HG02763 (cell line): ENCODE measurements around the gene GET4.
"Not testable (repeated sequence)": the region's sequence is repeated elsewhere in the genome, so short reads cannot be mapped to it uniquely, and the experiment has no call there.

Experiments
- ATAC-seq: cut with Tn5 transposase; IDR thresholded peaks from one replicate; pipeline ENCODE4 v1.9.1; 2021; ENCODE audit warnings: mild to moderate bottlenecking, moderate library complexity; ENCODE audit not compliant: unreplicated experiment

GET4 gene

DNA sequence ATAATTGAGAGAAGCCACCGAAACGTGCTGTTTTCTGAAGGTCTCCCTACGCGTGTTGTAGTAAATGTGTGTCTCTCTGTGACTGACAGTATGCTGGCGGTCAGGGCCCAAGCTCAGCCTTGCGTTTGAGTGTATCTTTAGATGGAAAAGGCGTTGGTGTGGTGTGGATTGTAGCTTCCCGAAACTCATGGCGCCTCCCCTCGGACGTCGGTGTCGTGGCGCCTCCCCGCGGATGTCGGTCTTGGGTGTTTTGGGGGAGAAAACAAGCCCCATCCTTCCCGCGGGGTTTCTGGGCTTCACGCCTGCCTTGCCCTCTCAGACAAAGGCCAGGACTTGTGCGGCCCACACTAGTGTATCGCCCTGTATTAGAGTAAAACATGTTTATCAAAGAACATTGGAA, 31.3 kb upstream of the GET4 start:
- ATAC-seq: no peak

DNA sequence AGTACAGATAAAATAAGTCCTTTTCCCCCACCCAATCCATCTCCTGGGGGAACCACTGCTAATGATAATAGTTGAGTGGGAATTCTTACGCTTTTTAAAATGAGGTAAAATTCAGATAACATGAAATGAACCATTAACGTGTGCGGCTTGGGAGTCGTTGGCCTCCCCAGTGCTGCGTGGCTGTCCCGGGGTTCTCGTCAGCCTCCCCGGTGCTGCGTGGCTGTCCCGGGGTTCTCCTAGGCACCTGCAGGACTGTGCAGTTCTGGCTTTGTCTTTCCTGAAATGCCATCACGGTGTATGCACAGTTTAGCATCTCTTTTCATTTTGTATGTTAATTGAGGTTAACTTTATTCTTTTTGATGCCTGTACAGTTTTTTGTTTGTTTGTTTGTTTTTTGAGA, 30.6 kb upstream of the GET4 start:
- no peak for ATAC-seq

DNA sequence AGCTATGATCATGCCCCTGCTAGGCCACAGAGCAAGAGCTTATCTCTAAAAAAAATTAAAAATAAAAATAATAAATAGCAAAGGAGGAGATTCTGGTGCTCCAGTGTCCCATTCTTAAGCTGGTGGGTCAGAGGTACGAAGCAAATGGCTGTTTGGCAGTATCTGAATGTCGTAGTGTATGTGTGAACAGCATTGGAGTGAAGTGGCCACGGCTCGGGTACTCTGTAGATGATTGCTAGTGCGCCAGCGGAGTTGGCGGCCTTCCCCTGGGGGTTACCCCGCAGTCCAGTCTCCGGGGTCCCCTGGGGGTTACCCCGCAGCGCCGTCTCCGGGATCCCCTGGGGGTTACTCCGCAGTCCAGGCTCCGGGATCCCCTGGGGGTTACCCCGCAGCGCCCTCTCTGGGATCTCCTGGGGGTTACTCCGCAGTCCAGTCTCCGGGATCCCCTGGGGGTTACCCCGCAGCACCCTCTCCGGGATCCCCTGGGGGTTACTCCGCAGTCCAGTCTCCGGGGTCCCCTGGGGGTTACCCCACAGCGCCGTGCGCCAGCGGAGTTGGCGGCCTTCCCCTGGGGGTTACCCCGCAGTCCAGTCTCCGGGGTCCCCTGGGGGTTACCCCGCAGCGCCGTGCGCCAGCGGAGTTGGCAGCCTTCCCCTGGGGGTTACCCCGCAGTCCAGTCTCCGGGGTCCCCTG, 29.2 kb upstream of the GET4 start:
- not testable (repeated sequence) for ATAC-seq

DNA sequence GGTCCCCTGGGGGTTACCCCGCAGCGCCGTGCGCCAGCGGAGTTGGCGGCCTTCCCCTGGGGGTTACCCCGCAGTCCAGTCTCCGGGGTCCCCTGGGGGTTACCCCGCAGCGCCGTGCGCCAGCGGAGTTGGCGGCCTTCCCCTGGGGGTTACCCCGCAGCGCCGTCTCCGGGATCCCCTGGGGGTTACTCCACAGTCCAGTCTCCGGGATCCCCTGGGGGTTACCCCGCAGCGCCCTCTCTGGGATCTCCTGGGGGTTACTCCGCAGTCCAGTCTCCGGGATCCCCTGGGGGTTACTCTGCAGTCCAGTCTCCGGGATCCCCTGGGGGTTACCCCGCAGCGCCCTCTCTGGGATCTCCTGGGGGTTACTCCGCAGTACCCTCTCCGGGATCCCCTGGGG, 28.6 kb upstream of the GET4 start:
- not testable (repeated sequence) for ATAC-seq

DNA sequence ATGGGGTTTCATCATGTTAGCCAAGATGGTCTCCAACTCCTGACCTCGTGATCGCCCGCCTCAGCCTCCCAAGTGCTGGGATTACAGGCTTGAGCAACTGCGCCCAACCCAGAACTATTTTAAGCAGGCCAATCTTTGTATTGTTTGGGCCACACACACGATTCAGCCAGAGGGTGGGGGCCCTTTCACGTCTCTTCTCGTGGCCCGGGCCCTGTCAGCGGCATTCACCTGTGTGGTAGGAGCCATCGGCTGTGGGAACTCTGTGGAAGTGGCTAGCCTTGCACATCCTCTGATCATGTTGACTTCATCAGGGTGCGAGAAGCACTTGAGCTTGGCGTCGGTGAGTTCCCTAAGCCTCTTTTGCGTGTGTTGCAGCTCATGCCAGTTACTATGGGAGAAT, 27.2 kb upstream of the GET4 start:
- ATAC-seq: no peak

DNA sequence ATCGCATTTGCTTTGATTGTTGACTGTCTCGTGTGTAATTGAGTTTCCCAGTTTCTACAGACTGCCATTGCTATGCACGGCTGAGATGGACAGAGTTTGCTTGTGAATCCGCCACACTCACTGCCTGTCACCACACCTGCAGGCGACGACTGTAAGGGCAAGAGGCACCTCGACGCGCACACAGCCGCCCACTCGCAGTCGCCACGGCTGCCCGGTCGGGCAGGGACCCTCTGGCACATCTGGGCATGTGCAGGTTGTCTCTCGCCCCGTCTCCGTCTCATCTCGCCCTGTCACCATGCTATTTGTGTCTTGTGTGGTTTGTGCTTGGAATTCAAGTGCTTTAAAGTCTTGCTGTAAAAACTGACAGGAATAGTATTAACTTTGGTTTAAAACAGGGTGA, 26.6 kb upstream of the GET4 start:
- ATAC-seq: no peak

DNA sequence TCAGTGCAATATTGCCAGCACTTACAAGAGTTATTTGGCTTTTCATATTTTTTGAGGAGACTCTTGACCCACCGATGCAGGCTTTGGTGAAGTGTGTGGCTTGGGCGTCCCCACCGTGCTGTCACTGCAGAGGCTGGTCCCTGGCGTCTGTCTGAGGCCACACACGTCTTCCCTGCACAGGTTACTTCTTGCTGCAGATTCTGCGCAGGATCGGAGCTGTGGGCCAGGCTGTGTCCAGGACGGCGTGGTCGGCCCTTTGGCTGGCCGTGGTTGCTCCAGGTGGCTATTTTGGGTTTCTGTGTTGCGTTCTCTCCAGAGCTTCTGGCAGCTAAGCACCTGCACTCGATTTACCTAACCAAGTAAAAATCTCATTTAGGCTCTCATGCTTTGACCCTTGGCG, 25.1 kb upstream of the GET4 start:
- no peak for ATAC-seq

DNA sequence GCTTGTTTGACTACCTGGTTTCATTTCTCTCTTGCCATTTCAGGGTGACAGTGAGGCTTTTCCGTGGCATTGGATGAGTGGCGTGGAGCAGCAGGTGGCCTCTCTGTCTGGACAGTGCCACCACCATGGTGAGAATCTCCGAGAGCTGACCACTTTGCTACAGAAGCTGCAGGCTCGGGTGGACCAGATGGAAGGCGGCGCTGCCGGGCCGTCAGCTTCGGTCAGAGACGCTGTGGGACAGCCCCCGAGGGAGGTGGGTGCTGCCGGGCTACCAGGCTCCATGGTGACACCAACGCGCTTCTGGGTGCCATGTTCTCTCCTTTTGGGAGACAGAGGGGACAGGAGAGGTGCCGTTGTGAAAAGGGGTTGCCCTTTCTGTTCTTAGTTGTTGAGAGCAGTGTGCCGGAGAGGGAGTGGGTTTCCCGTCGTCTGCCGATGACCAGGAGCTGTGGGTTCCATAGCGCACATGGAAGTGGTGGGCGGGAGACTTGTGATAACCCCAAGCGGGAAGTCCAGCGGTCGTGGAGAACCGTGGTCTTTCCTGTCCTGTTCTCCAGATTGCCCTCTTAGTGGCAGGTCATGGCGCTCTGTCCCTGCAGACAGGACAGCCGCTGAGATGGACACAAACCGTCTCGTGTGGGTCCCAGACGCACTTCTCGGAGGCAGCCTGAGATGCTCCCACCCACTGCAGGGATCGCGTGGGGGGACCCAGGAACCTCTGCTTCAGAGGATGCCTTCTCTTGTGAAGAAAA, 22.8 kb upstream of the GET4 start:
- ATAC-seq: no peak

DNA sequence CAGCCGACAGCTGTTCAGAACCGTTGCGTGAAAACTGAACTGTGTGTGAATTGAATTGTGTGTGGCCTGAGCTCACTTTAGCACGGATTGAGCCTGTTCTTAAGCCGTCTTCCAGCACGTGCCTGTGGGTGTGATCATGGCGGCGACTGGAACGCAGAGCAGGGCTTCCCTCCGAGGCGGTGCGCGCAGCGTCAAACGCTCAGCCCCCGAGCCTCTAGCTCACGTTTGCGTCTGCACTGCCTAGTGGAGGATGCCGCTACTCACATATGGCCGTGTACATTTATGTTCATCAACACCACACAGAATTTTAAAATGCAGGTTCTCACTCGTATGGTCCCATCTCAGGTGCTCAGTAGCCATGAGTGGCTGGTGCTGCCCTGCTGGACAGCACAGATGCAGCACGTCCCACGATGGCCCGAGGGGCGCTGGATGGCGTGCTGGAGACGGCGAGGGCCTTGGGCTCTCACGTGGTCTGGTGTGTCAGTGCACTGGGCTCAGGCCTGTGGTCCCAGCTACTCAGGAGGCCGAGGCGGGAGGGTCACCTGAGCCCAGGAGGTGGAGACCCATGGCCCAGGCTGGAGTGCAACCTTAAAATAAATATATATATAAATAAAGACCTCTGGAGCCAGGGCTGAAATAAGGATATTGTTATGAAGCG, 22.1 kb upstream of the GET4 start:
- ATAC-seq: no peak

DNA sequence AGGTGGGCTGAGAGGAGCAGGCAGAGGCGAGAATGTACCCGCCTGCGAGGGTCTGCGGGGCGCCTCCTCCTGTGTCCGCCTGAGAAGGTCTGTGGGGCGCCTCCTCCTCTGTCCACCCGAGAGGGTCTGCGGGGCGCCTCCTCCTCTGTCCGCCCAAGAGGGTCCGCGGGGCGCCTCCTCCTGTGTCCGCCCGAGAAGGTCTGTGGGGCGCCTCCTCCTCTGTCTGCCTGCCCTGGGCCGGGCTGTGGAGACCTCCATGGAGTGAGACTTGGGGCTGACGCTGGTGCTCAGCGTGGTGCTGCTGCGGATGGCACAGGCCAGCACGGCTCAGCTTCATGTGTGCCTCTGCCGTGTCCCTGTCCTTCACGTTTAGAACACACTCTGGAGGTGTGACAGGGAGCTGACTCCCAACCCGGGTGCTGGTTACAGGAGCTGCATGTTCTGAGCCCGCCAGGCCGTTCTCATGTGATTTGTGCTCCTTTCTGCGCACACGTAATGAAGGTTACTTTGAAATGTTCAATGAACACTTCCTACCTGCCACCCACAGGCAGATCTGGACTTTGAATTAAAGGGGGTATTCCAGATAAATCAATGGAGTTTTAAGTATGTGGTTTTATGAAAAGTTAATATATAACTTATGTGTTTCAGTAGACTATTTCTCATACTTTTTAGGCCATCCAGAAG, 20.5 kb upstream of the GET4 start:
- no peak for ATAC-seq

DNA sequence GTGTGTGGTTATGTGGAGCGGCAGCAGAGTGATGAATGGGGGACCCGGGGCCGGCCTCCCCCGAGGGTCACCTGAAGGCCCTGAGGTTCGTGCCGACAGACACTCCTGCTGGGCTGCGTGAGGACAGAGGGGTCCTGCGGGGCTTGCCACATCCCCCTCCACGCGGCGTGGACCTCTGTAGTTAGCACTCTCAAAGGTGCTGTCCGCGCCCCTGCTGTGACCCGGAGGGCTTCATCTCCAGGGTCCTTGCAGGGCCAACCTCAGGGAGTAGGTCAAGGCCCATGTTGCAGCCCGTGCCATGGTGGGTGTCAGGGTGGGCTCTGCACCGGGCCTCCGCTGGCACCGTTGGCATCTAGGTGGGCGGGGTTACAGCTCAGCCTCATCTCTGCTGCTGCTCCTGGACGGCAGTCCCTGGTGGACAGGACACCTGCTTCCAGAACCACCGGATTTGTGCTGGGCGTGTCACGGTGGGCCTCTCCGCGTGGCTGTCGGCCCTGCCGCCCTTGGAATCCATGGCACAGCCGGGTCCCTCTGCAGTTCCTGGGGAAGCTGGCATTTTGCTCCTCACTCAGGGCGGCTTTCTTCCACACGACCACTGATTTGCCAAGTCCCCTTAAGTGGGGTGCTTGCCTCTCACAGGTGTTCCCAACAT, 19.8 kb upstream of the GET4 start:
- ATAC-seq: no peak

DNA sequence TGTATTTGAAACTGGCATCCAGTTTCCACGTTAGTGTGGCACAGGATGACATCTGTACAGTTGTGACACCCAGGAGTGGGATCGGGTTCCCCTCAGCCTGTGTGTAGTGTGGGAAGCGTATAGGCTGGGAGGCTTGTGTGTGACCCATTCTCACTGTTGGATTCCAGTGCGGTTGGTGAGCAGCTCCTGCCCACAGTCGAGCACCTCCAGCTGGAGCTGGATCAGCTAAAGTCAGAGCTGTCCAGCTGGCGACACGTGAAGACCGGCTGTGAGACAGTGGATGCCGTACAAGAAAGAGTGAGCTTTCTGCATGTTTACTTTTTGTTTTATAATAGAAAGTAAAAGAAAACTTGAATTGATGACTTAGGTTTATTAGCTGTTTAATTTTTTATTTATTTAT, 18.7 kb upstream of the GET4 start:
- no peak for ATAC-seq

DNA sequence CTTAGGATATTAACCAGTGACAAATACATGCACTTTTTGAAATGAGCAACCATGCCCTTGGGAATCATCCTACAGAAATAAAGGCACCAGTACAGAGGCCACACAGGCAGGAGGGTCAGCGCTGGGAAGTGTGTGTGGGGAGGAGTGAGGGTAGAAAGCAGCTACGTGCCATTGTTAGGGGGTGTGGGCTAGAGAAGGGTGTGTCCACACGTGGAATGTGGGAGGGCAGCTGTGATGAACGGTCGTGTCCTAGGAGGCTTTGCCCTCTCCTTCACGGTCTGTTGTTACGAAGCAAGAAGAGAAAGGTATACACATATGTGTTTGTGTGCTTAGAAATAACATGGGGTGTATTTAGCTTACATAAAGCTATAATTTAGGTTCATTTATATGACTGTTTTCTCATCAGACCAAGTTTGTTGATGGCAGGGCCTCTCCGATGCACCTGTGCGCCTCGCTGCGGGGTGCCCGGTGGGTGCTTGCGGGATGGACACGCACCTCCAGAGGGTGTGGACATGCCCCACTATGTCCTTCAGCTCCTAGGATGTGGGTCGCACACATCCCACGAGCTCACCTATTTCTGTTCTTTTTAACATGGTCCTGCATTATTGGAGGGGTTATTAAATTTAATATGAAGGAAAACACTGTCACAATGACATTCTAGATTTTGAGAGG, 16.9 kb upstream of the GET4 start:
- ATAC-seq: no peak

DNA sequence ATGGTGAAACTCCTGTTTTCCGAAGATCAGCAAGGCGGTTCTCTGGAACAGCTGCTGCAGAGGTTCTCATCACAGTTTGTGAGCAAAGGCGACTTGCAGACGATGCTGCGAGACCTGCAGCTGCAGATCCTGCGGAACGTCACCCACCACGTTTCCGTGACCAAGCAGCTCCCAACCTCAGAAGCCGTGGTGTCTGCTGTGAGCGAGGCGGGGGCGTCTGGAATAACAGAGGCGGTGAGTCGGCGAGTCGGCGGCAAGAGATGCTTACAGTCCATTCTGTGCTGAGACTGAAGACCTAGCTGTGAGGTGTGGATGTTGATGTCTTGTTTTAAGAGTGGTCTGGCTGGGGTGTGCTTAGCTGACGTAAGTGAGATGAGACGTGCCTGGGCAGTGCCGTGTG, 16.2 kb upstream of the GET4 start:
- ATAC-seq: no peak

DNA sequence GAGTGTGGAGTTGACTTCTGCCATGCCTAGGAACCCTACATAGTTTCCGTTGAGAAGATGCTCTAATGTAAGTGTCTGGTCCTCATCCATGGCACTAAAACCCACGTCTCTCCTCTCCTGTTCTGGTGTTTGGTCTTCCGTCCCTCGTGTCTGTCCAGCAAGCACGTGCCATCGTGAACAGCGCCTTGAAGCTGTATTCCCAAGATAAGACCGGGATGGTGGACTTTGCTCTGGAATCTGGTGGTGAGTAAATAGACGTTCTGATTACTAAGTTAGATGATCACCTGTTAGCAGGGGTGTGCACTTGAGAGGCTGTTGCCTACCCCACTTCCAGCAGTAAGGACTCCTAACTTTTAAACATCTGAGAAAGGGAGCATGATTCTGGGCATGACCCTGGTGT, 15.1 kb upstream of the GET4 start:
- ATAC-seq: no peak

DNA sequence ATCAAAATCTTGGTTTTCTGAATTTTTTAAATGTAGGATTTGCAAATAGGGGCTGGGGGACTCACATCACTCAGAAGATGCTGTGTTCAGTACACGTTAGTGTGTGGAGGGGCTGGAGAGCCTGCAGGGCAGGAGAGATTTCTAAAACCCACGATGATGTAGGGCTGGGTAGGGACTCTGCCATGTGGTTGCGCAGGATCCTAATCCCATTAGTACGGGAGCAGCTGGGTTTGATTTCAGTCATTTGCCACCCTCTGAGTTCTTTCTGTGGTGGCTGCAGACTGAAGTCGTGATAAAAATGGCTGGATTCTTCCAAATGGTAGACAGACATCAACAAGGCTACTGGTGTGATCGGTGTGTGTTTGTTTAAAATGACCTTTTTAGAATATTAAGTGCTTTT, 14.2 kb upstream of the GET4 start:
- no peak for ATAC-seq

DNA sequence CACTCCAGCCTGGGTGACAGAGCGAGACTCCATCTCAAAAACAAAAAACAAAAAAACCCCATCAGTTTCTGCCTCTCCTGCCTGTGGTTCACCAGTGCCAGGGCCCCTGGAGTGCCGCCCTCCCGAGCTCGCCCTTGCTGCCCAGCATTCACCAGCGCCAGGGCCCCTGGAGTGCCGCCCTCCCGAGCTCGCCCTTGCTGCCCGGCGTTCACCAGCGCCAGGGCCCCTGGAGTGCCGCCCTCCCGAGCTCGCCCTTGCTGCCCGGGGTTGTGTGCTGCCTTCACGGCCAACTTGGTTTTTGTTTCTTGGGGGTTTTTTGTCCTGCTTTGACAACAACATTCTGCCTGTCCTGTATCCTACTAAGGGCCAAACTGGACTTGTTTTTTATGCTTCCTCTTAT, 13.2 kb upstream of the GET4 start:
- no peak for ATAC-seq

DNA sequence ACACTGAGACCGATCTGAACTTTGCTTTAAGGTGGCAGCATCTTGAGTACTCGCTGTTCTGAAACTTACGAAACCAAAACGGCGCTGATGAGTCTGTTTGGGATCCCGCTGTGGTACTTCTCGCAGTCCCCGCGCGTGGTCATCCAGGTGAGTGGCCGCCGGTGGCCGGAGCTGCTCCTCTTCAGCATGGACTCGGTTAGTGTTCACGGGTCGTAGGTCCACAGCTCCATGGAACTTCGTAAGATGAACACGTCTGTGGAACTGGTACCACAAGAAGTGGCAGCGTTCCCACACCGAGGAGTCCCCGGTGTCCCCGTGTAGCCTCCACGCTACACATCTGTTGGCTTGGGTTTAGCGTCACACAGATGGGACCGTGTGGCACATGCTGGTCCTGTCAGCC, 10.4 kb upstream of the GET4 start:
- ATAC-seq: no peak

DNA sequence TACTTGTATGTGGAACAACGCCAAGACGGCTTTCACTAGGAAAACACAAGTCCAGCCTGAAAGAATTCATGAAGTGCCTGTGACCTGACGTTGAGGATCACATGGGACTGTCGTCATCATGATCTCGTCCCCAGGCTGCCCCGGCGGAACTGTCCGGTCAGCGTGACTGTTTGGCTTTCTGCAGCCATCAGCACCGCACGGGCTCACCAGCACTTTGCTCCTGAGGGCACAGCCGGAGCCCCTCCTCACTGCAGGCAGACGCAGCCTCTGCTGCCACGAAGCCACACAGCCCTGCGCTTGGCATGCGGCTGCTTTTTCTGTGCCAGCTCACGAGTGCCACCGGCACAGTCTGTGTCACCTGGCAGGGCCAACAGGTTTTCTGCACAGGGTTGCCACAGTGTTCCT, 9.4 kb upstream of the GET4 start:
- ATAC-seq: no peak

DNA sequence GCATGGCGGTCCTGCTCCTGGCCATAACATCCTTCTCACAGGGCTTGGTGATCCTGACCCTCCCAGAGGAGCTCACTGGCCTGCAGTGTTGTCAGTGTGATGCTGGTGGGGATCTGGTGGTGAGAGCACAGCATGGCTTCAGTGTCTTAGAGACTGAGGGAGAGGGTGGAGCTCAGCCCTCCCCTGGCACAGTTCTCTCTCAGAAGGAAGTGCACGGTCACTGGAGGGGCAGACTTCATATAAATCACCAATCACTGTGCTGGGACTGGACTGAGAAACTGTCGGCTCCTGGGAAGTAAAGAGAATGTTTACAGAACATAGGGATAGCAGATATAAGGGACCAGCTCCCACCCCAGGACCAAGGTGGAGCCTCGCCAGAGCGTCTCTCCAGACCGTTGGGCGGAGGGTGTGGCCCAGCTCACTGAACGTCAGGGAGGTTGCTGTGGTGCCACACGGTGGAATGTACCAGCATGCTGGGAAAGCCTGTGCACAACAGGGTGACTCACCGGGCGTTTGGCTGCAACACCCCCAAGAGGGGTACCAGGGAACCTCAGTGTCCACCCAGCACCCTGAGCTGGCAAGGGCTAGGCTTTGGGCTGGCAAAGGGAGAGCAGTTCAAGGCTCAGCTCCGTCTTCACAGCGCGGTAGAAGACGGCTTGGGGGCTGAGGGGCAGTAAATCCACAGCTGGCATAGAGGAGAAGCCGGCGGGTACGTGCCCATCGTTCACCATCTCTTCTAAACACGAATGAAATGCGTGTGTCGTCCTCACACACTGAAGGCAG, 8.8 kb upstream of the GET4 start:
- no peak for ATAC-seq
